Kidney (tissue), 14 donors: ENCODE data around the gene NUP214. TPM values are rescaled to one million over a fixed set of nuclear protein-coding genes. Genes with fewer than 3 reads are reported as not detected.
A peak's percentile ranks its signal among the peaks of the same experiment; 100 is the strongest.
"Not testable (repeated sequence)": the region's sequence is repeated elsewhere in the genome, so short reads cannot be mapped to it uniquely, and the experiment has no call there.

Experiments
- DNase-seq, 5 donors: peaks; one replicate each; pipeline ENCODE4 v3.0.0-alpha.2; 2013 to 2020
- FAIRE-seq: peaks from 2 replicates; lab custom pipeline; 2012; peaks lifted over from hg19 to GRCh38; lab: Jason Lieb, UNC
- H3K27ac ChIP-seq, 2 donors: one replicate each; pipeline ENCODE4 v1.7.0; 2013; ENCODE audit warnings: low read depth in 2 of 2, low read length in 2 of 2, inconsistent platforms in 1 of 2
- H3K27me3 ChIP-seq: one replicate; pipeline ENCODE4 v1.7.1; 2013; ENCODE audit warnings: low read length, inconsistent platforms; ENCODE audit not compliant: control insufficient read depth, insufficient read depth
- H3K36me3 ChIP-seq, 3 donors: one replicate each; pipeline versions ENCODE4 v1.7.0 to v1.7.1; 2013; ENCODE audit warnings: low read length in 3 of 3, control low read depth in 1 of 3, inconsistent platforms in 1 of 3; ENCODE audit not compliant: insufficient read depth in 3 of 3, control insufficient read depth in 2 of 3
- H3K4me1 ChIP-seq, 3 donors: one replicate each; pipeline versions ENCODE4 v1.7.0 to v1.7.1; 2013; ENCODE audit warnings: low read length in 3 of 3, inconsistent platforms in 1 of 3, low read depth in 1 of 3; ENCODE audit not compliant: control insufficient read depth in 2 of 3, insufficient read depth in 2 of 3
- H3K4me3 ChIP-seq, 3 donors: one replicate each; pipeline versions ENCODE4 v1.7.0 to v1.8.1; 2013; ENCODE audit warnings: low read length in 3 of 3, control low read depth in 1 of 3, inconsistent platforms in 1 of 3
- H3K9ac ChIP-seq, 3 donors: one replicate each; pipeline versions ENCODE4 v1.7.0 to v1.7.1; 2013; ENCODE audit warnings: low read length in 3 of 3, control low read depth in 1 of 3, inconsistent platforms in 1 of 3
- H3K9me3 ChIP-seq, 3 donors: one replicate each; pipeline versions ENCODE4 v1.7.0 to v1.7.1; 2013; ENCODE audit warnings: low read length in 3 of 3, control low read depth in 1 of 3, inconsistent platforms in 1 of 3; ENCODE audit not compliant: control insufficient read depth in 2 of 3, insufficient read depth in 1 of 3
- CTCF ChIP-seq: IDR thresholded peaks from 3 replicates; pipeline ENCODE4 v1.5.1; 2012; ENCODE audit warnings: mild to moderate bottlenecking, moderate library complexity, borderline replicate concordance; ENCODE audit not compliant: insufficient read depth; ENCODE audit errors: extremely low read depth
- intact Hi-C: fragments of 100-400 bp; cut with DNase I; formaldehyde crosslinking; loops from one replicate; pipeline ENCODE4 v1.11.1; 2022
- polyA plus RNA-seq: library from polyadenylated mRNA; stranded (reverse); fragments of 350-450 nt; fragmentation: Illumina TruSeq; extraction: RNeasy Lipid Tissue Mini Kit (QIAGEN cat#74804); gene quantifications from one replicate; pipeline ENCODE4 v1.2.3, GENCODE V29; 2014; ENCODE audit warnings: low read depth, low replicate concordance; ENCODE audit not compliant: insufficient read depth
- total RNA-seq: library from RNA; stranded (reverse); fragmentation: NEBNext Ultra II Directional; extraction: Animal tissue kit (Norgen Biotek cat#: 25700); gene quantifications from one replicate; pipeline ENCODE4 v1.2.1, GENCODE V29; 2021
- donor health status: control.
- donor health status: control.
- donor health status: control.
- donor health status: control.
- donor health status: control.
- donor health status: DM: yes; HTN: yes; CAD: no.
- donor health status: Normal renal cell carcinoma (clear cell type).

Gene NUP214
- total and polyA plus RNA-seq, 2 donors from 2014 or later = 28.4 to 75.3 TPM

- Histone ChIP-seq H3K36me3 (peaks cover 0 to 20% (median 7%) of the 10 kb centered on the region in 3 donors), H3K4me1 (peaks cover 0 to 5% (median 5%) of the 10 kb centered on the region in 3 donors), H3K4me3 (no peak overlapping the region), H3K9me3 (no peaks in the 10 kb centered on the region), H3K27me3 (no peaks in the 10 kb centered on the region), H3K27ac (peak overlapping the region; percentile 19 to 30), H3K9ac (peak overlapping the region in 1 of 3 donors; percentile 27)
- intact Hi-C loops = no loop called here
- DNase-seq (peak in 1 of 5 donors; percentile 58), FAIRE-seq (no peak)
- no peak for TF ChIP-seq CTCF
Observed at GRCh38 chr9:131114084-131114535, 11.3 kb upstream of the NUP214 start.

DNA sequence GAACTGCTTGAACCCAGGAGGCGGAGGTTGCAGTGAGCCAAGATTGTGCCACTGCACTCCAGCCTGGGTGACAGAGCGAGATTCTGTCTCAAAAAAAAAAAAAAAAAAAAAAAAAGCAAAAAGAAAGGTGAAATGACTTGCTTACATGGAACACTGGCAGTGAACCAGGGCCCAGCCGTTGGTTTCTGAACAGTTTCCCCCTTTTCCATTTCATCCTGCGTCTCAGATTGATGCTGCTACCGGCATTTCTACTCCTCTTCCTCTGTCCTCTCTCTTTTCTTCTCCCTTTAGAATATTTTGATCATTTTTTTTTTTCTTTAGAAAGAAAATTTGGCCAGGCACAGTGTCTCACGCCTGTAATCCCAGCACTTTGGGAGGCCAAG is 10.0 kb upstream of the NUP214 start:
- peaks cover 0 to 28% (median 7%) of the 10 kb centered on the region in 3 donors for H3K36me3 ChIP-seq
- H3K9ac ChIP-seq, intact Hi-C loops, H3K4me3 ChIP-seq, FAIRE-seq, H3K4me1 ChIP-seq, H3K27ac ChIP-seq, H3K27me3 ChIP-seq, H3K9me3 ChIP-seq: not testable (repeated sequence)
- peak in 1 of 5 donors; percentile 54 for DNase-seq

- H3K4me3 ChIP-seq = no peak overlapping the region
- peaks cover 0 to 13% (median 8%) of the 10 kb centered on the region in 3 donors for H3K4me1 ChIP-seq
- H3K27ac ChIP-seq = peak overlapping the region; percentile 68 to 69
- no peak for TF ChIP-seq CTCF
- FAIRE-seq (no peak), DNase-seq (peak in 1 of 5 donors; percentile 80)
- H3K9me3 ChIP-seq = no peaks in the 10 kb centered on the region
- intact Hi-C loops = no loop called here
- no peaks in the 10 kb centered on the region for H3K27me3 ChIP-seq
- no peak overlapping the region for H3K9ac ChIP-seq
- peaks cover 0 to 39% (median 7%) of the 10 kb centered on the region in 3 donors for H3K36me3 ChIP-seq
Observed at GRCh38 chr9:131116281-131117120, 8.9 kb upstream of the NUP214 start.

GRCh38 chr9:131117121-131117761 is 8.1 kb upstream of the NUP214 start:
- intact Hi-C loops = no loop called here
- Histone ChIP-seq H3K27me3 (no peaks in the 10 kb centered on the region), H3K9ac (no peak overlapping the region), H3K36me3 (peaks cover 0 to 42% (median 7%) of the 10 kb centered on the region in 3 donors), H3K9me3 (no peaks in the 10 kb centered on the region), H3K4me1 (peaks cover 0 to 16% (median 13%) of the 10 kb centered on the region in 3 donors), H3K4me3 (no peak overlapping the region), H3K27ac (peak overlapping the region; percentile 68 to 69)
- no peak for TF ChIP-seq CTCF
- DNase-seq (no peak), FAIRE-seq (no peak)
